Esophagus squamous epithelium (tissue), 5 donors: Measurements from ENCODE around the gene ARIH1. TPM values are rescaled to one million over a fixed set of nuclear protein-coding genes. Genes with fewer than 3 reads are reported as not detected.
"Not testable (repeated sequence)": the region's sequence is repeated elsewhere in the genome, so short reads cannot be mapped to it uniquely, and the experiment has no call there.

ENCODE experiments used
- DNase-seq: peaks from one replicate; lab custom pipeline; 2025; lab: John Stamatoyannopoulos, UW
- H3K27ac ChIP-seq, 4 donors: fragments of 200-600 bp; sonication (generic); one replicate each; pipeline ENCODE4 v1.5.1; 2016 to 2019; ENCODE audit warnings: mild to moderate bottlenecking in 1 of 4
- H3K27me3 ChIP-seq, 4 donors: fragments of 200-600 bp; sonication (generic); 1 replicate in 3 of 4; 2 replicates in 1 of 4; pipeline versions ENCODE4 v1.5.1 to v1.6.0; 2017 to 2021; ENCODE audit warnings: antibody characterized with exemption in 1 of 4
- H3K36me3 ChIP-seq, 3 donors: fragments of 200-600 bp; sonication (generic); one replicate each; pipeline ENCODE4 v1.5.1; 2016 to 2019
- H3K4me1 ChIP-seq, 3 donors: fragments of 200-600 bp; sonication (generic); one replicate each; pipeline ENCODE4 v1.5.1; 2017 to 2019
- H3K4me3 ChIP-seq, 4 donors: fragments of 200-600 bp; sonication (generic); 1 replicate in 3 of 4; 2 replicates in 1 of 4; pipeline ENCODE4 v1.5.1; 2016 to 2019; ENCODE audit warnings: mild to moderate bottlenecking in 2 of 4, moderate library complexity in 1 of 4
- H3K9me3 ChIP-seq, 3 donors: fragments of 200-600 bp; sonication (generic); one replicate each; pipeline ENCODE4 v1.5.1; 2016 to 2019
- CTCF ChIP-seq, 6 experiments: fragments of 450-650 bp in 4 of 6; fragments of 200-600 bp in 2 of 6; sonication (generic) in 2 of 6; IDR thresholded peaks; one replicate each; pipeline ENCODE4 v1.5.1; 2016 to 2019; ENCODE audit warnings: antibody characterized with exemption in 6 of 6, mild to moderate bottlenecking in 4 of 6, moderate library complexity in 4 of 6
- POLR2A ChIP-seq, 4 donors: fragments of 450-650 bp; IDR thresholded peaks; one replicate each; pipeline ENCODE4 v1.6.1; 2017; ENCODE audit warnings: antibody characterized with exemption in 4 of 4, mild to moderate bottlenecking in 4 of 4, moderate library complexity in 3 of 4
- WGBS, 2 donors: methylation state at CpG; one replicate each; pipeline ENCODE4 v1.1.5; 2018; 5-methylcytosine and 5-hydroxymethylcytosine counted together
- intact Hi-C: fragments of 100-400 bp; cut with DNase I; formaldehyde crosslinking; loops from one replicate; pipeline ENCODE4 v1.15.0; 2022
- total RNA-seq, 4 donors: library from RNA; depleted of rRNA; stranded (reverse); fragments of >200 nt; gene quantifications; one replicate each; pipeline ENCODE4 v1.1.0, GENCODE V29; 2016
- donor health status: DM: yes; HTN: yes; CAD: no.

The ARIH1 gene
- total RNA-seq, 4 donors from 2014 or later, result 26.2 to 40.1 (median 36.6) TPM

GRCh38 chr15:72604794-72605193 is 130.7 kb downstream of the ARIH1 start:
- no peaks in the 10 kb centered on the region for H3K4me1 ChIP-seq
- H3K36me3 ChIP-seq, result no peaks in the 10 kb centered on the region
- intact Hi-C loops, result no loop called here
- no peaks in the 10 kb centered on the region for H3K27me3 ChIP-seq
- H3K4me3 ChIP-seq, result no peak overlapping the region
- H3K27ac ChIP-seq, result no peak overlapping the region
- 88 to 100% methylated on average over 2 to 4 of the region's 4 CpGs for WGBS, 2 donors
- no peak for DNase-seq
- no peaks in the 10 kb centered on the region for H3K9me3 ChIP-seq
- no peak for TF ChIP-seq POLR2A (IDR thresholded peaks at IDR 0.05)
- no peak for TF ChIP-seq CTCF (IDR thresholded peaks at IDR 0.05)

GRCh38 chr15:72608084-72608483 is 134.0 kb downstream of the ARIH1 start:
- DNase-seq, H3K4me3 ChIP-seq, H3K36me3 ChIP-seq, H3K27me3 ChIP-seq, H3K27ac ChIP-seq, H3K9me3 ChIP-seq, intact Hi-C loops, H3K4me1 ChIP-seq: not testable (repeated sequence)
- 92 to 95% methylated on average over 2 to 3 of the region's 3 CpGs for WGBS, 2 donors

- Histone ChIP-seq H3K27ac (no peak overlapping the region), H3K9me3 (no peaks in the 10 kb centered on the region), H3K4me1 (no peaks in the 10 kb centered on the region), H3K36me3 (no peaks in the 10 kb centered on the region), H3K4me3 (no peak overlapping the region), H3K27me3 (no peaks in the 10 kb centered on the region)
- 83 to 93% methylated on average over 6 to 7 of the region's 8 CpGs for WGBS, 2 donors
- intact Hi-C loops, result no loop called here
- no peak for DNase-seq
- TF ChIP-seq CTCF (IDR thresholded peaks at IDR 0.05), result no peak
Observed at GRCh38 chr15:72609862-72610261, 135.7 kb downstream of the ARIH1 start.

GRCh38 chr15:72612324-72612723 is 138.2 kb downstream of the ARIH1 start:
- intact Hi-C loops, H3K27ac ChIP-seq, H3K9me3 ChIP-seq, DNase-seq, H3K36me3 ChIP-seq, H3K4me1 ChIP-seq, H3K27me3 ChIP-seq, H3K4me3 ChIP-seq: not testable (repeated sequence)
- WGBS, 2 donors, result 65 to 93% methylated on average over 3 of the region's 3 CpGs

- DNase-seq, result no peak
- no peak for TF ChIP-seq CTCF (IDR thresholded peaks at IDR 0.05)
- no peak for TF ChIP-seq POLR2A (IDR thresholded peaks at IDR 0.05)
- no peaks in the 10 kb centered on the region for H3K36me3 ChIP-seq
- H3K4me1 ChIP-seq, result no peaks in the 10 kb centered on the region
- H3K9me3 ChIP-seq, result no peaks in the 10 kb centered on the region
- 80 to 86% methylated on average over 3 of the region's 3 CpGs for WGBS, 2 donors
- H3K4me3 ChIP-seq, result no peak overlapping the region
- H3K27me3 ChIP-seq, result no peaks in the 10 kb centered on the region
- intact Hi-C loops, result no loop called here
- no peak overlapping the region for H3K27ac ChIP-seq
Observed at GRCh38 chr15:72614810-72615532, 140.8 kb downstream of the ARIH1 start.

GRCh38 chr15:72615533-72616233 is 141.6 kb downstream of the ARIH1 start:
- DNase-seq, H3K27ac ChIP-seq, intact Hi-C loops, H3K4me1 ChIP-seq, H3K36me3 ChIP-seq, H3K4me3 ChIP-seq, H3K9me3 ChIP-seq, H3K27me3 ChIP-seq: not testable (repeated sequence)
- 55 to 66% methylated on average over 4 of the region's 7 CpGs for WGBS, 2 donors
